Stimulated activated CD8-positive, alpha-beta memory T cell treated with anti-CD3 and anti-CD28 coated beads, Interleukin-4, amount 100 ng/mL, for 48 hours (primary cell): Measurements from ENCODE around the gene NR1I2.

ENCODE experiments used
- DNase-seq: peaks from one replicate; pipeline ENCODE4 v3.0.0-alpha.2; 2020

Gene NR1I2

DNA sequence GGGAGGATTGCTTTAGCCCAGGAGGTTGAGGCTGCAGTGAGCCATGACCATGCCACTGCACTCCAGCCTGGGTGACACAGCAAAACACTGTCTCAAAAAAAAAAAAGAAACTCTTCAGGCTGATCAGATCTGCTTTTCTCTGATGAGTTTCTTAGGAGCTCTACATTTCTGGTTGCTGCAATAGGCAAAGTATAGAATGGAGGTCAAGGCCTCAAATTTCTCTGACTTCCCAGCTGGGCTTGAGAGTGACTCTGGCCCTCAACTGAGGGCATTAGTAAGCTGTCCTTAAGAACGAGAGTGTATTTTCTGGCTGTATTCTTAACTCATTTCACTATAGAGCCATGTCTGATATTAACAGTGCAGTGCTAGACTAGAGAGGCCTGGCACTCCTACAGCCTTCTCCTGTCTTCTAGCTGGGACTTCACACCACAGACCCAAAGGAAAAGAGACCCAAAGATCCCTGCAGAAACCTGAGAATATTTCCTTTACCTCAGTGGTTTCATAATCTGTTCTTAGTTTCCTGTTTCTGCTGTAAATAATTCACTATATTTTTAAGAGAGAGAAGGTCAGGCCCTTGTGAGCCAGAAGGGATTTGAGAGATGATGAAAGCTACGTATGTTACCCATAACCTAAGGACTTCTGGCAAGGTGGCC lies 2.0 kb upstream of the NR1I2 start:
- no peak for DNase-seq

GRCh38 chr3:119782460-119782859 lies 559 bp downstream of the NR1I2 start:
- no peak for DNase-seq

GRCh38 chr3:119783255-119783654 lies 1.4 kb downstream of the NR1I2 start:
- no peak for DNase-seq

GRCh38 chr3:119783883-119784282 lies 2.0 kb downstream of the NR1I2 start:
- no peak for DNase-seq

DNA sequence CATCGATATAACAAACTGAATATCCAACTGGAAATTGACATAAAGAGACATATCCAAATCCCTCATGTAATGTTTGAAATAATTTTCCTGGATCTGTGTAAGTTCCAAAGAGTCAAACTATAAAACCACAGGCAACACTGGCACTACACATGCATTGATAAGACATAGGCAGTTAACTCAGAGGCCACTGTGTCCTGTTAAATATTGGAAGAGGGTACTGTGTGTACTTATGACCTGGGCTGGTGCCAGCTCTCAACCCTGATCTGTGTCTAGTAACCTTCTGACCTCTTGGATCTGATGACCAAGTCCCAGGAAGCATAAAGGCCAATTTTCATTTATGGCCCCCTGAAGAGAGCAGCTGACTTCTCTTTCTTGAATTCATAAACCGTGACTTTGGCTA lies 4.5 kb downstream of the NR1I2 start:
- DNase-seq, result no peak

DNA sequence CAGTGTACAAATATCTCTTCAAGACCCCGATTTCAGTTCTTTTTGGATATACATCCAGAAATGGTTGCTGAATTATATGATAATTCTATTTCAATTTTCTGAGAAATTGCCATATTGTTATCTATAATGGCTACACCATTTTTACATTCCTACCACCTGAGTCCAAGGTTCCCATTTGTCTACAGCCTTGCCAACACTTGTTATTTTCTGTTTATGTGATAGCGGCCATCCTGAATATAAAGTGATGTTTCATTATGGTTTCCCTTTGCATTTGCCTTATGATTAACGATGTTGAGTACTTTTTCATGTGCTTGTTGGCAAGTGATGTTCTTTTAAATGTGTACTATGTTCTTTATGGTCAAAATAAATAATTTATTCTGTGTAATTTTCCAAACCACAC lies 8.5 kb downstream of the NR1I2 start:
- DNase-seq, result no peak

DNA sequence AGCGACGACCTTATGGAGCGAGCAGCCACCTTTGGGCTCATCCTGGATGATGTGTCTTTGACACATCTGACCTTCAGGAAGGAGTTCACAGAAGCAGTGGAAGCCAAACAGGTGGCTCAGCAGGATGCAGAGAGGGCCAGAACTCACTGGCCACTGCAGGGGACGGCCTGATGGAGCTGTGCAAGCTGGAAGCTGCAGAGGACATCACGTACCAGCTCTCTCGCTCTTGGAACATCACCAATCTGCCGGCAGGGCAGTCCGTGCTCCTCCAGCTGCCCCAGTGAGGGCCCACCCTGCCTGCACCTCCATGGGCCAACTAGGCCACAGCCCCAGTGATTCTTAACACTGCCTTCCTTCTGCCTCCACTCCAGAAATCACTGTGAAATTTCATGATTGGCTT lies 10.4 kb downstream of the NR1I2 start:
- DNase-seq, result no peak

- no peak for DNase-seq
These were observed 12.5 kb downstream of the NR1I2 start for GRCh38 chr3:119794401-119794800.

DNA sequence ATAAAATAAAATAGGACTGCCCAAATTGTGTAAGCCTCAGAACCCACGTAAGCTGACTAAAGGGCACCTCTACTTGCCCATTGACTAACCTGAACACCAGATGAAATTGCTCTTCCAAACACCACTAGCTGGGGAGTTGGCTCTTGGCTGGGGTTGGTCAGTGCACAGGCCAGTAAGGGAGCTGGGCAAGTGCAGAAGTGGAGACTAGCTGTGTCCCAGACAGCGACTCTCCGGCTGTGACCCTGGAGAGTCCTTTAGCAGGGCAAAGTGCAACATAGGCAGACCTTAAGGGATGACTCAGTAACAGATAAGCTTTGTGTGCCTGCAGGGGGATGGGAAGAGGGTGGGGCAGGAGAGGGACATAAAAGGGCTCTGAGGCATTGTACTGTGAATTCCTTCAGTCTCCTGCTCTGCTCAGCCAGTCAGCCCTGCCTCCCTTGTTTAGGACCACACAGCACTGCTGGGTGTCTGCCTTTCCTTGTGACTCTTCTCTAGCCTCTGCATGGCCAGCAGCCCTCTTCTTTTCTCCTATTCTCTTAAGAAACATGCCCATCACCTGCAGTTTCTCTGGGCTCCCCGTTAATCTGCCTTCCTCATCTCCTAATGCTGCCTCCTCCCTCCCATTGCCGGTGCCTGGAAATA lies 13.2 kb downstream of the NR1I2 start:
- DNase-seq, result no peak

DNA sequence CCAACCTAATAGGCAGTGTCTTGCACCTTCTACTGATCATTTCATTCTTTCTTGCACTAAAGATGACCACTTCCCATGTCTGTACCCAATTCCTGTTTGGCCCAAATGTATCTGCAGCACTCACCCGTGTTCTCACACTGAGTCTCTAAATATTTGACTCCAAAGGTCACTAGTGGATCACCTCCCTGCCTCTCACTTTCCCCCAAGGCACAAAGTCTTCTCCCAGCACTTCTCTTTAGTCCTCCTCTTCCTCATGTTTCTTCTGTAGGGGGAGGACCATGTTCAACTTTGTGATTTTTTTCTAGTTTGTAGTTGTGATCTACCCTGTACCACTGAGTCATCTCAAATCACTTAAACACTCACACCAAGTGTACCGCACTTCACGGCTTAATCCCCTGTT lies 13.9 kb downstream of the NR1I2 start:
- DNase-seq, result no peak

DNA sequence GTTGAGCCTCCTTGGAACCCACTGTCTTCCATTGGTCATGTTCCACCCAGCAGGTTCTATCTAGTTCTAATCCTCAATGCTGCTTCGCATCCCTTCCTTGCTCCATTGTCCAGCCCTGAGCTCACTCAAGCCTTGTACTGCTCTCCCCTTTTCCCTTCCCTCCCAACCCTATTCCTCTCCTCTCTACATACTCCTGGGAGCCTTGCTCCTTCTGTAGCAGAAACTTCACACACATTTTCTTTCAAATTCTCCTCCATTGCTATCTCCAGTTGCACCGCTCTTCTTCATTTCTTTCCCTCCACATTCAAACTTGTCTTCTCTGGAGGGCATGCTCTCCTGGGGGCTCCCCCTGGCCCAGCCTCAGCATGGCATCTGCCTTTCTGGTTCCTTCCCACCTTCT lies 14.5 kb downstream of the NR1I2 start:
- DNase-seq, result no peak

GRCh38 chr3:119796785-119797184 lies 14.9 kb downstream of the NR1I2 start:
- DNase-seq, result no peak

- no peak for DNase-seq
These were observed 18.9 kb downstream of the NR1I2 start for GRCh38 chr3:119800844-119801243.

GRCh38 chr3:119808244-119808643 lies 26.3 kb downstream of the NR1I2 start:
- DNase-seq, result no peak

DNA sequence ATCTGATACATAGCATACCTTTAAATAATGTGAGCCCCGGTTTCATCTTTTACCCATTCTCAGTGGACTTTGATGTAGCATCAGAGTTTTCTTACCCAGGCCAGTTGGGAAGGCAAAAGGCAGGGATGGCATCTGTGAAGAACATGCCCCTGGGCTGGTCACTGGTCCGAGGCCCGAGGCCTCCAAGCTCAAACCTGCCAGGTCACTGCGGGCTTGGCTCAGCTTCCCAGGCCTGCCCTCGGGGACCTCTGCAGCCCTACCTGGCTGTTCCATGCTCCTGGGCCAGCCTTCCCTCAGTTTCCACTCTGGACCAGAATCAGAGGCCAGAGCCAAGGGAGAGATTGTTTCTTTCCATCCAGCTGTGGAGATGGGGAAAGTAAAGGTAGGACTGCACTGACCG lies 26.9 kb downstream of the NR1I2 start:
- DNase-seq, result no peak

DNA sequence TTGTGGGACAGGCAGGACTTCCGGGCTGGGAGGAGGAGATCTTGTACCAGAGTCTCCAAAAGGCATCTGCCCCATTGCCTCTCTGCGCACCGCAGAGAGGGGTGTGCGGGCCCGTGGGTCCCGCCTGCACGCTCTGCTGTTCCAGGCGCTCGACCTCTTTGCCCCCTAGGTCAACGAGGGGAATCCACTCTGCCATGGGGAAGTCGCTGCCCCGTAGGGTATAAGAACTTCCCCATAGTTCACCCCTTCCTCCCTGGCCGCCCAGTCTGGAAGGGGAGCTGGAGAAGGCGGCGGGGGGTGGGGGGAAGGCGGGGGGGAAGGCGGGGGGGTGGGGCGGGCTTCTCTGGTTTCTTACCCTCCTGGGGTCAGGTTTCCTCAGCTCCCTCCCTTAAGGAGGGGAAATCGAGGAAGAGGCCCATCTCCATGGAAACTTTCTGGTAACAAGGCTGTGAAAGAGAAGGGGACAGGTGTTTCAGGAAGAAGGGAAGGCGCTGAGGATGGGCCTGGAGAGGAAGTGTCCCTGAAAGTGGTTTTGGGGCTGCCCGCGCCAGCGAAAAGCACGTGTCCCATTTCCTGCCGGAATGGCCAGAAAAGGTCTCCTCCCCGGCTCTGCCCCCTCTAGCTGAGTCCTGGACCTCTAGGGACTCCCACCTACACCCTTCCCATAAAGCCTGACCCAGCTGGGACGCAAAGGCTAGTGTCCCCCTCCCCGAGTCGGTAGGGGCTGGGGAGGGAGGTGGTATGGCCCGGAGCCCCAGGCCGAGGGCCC lies 27.5 kb downstream of the NR1I2 start:
- no peak for DNase-seq

DNA sequence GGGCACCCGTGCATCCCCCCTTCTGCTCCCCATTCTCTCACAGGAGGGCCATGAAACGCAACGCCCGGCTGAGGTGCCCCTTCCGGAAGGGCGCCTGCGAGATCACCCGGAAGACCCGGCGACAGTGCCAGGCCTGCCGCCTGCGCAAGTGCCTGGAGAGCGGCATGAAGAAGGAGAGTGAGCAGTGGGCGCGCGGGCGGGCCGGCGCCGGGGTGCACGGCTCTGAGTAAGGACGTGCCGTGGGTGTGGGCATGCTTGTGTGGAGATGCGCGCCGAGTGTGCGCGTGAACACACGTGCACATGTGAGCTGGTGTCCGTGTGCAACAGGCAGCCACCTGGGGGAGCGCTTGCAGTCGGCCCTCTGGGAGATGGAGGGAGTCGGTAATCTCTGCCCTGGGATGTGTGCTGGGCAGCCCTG lies 28.1 kb downstream of the NR1I2 start:
- peak; percentile 67 for DNase-seq

GRCh38 chr3:119812491-119813058 lies 30.7 kb downstream of the NR1I2 start:
- DNase-seq, result no peak

DNA sequence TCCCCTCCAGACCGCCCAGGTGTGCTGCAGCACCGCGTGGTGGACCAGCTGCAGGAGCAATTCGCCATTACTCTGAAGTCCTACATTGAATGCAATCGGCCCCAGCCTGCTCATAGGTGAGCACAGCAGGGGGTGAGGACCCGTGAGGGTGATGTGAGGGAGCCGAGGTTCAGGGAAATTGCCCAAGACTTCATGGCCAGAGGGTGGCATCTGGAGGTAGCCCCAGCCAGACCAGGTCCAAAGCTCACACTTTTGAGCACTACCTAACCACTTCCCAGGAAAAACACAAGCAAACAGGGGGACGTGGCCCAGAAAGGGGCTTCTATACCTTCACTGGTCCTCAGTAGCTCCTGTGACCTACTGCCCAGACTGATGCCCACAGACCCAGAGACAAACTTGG lies 33.8 kb downstream of the NR1I2 start:
- no peak for DNase-seq

- no peak for DNase-seq
These were observed 35.2 kb downstream of the NR1I2 start for GRCh38 chr3:119817071-119817470.

DNA sequence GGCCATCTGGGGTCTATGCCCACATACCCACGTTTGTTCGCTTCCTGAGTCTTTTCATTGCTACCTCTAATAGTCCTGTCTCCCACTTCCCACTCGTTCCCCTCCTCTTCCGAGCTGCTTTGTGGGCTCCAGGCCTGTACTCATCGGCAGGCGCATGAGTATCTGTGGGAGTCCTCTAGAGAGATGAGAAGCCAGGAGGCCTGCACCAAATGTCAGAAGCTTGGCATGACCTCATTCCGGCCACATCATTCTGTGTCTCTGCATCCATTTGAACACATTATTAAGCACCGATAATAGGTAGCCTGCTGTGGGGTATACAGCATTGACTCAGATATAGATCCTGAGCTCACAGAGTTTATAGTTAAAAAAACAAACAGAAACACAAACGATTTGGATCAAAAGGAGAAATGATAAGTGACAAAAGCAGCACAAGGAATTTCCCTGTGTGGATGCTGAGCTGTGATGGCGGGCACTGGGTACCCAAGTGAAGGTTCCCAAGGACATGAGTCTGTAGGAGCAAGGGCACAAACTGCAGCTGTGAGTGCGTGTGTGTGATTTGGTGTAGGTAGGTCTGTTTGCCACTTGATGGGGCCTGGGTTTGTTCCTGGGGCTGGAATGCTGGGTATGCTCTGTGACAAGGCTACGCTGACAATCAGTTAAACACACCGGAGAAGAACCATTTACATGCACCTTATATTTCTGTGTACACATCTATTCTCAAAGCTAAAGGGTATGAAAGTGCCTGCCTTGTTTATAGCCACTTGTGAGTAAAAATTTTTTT lies 35.9 kb downstream of the NR1I2 start:
- DNase-seq, result no peak

DNA sequence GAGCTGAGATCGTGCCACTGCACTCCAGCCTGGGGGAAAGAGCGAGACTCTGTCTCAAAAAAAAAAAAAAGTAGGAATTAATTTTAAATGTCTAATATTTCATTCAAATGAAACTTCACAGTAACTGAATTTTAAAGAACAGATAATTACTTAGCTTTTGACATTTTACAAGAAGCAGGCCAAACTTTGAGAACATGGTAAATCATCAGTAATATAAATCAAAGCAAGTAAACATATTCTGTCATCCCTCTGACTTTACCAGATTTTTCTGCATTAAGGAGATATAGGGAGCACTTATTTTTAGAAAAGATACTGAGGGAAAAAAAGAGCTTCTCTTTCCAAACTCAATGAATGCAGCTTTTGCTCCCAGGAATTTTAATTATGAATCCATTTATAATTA lies 37.0 kb downstream of the NR1I2 start:
- no peak for DNase-seq

- no peak for DNase-seq
These were observed 37.9 kb downstream of the NR1I2 start for GRCh38 chr3:119819806-119820205.
